ENCODE data around the gene PRDM11. TPM values are rescaled to one million over a fixed set of nuclear protein-coding genes. Genes with fewer than 3 reads are reported as not detected.

Gene PRDM11
- total RNA-seq, 1 donor from 2014 or later = 15.2 TPM

DNA sequence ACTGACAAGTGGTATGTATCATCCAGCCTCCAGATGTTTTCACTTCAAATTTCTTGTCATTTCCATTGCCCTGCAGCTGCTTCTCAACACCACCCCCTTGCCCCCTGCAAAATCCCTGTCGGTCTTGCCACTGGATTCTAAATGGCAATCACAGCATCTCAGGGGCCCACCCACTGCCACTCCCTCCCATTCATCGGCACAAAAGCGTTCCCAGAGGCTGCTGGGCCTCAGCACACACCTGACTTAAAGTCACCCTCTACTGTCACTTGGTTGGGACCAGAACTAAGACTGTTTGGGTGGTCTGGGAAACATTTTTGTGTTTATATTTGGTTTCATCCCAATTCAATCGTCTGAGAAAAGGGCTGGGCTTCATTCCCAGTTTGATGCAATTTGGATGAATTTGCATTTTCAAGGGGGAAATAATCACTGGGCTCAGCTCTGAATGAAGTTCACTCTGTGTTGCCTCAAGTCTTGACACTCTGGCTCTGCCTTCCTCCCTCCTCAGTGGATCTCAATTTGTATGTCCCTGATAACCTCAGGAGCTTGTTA lies 112.6 kb downstream of the PRDM11 start:
- TF ChIP-seq POLR2AphosphoS5 (IDR thresholded peaks at IDR 0.05; ENCODE audit: insufficient read depth in 1 of 2, low read depth in 1 of 2) = no peak
- no peak for TF ChIP-seq POLR2A (IDR thresholded peaks at IDR 0.05)
- no peak for DNase-seq (ENCODE audit: extremely low spot score in 2 of 2)
- Histone ChIP-seq H3K27ac (no peak overlapping the region), H3K9me3 (no peaks in the 10 kb centered on the region), H3K36me3 (no peaks in the 10 kb centered on the region), H3K4me3 (no peak overlapping the region), H3K27me3 (no peaks in the 10 kb centered on the region), H3K4me1 (no peaks in the 10 kb centered on the region)
- intact Hi-C loops (cut with DNase I) = no loop called here

DNA sequence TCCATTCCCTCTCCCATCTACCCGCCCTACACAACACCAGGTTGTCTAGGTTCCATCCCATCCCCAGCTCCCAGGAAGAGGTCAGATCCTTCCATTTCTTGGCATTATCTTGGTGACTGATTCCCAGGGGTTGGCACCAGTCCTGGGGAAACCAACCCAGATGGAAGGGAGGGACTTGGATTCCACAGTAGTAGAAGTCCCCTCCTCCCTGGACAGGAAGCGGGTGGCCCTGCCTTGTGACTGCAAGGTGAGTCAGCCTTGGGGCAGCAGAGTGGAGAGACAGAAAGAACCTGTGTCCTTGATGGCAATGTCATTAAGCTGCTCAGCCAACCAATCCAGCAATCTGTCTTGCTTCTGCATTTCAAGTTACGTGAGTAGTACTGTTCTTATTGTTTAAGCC lies 113.2 kb downstream of the PRDM11 start:
- intact Hi-C loops (cut with DNase I) = no loop called here
- Histone ChIP-seq H3K27ac (no peak overlapping the region), H3K4me1 (no peaks in the 10 kb centered on the region), H3K36me3 (no peaks in the 10 kb centered on the region), H3K27me3 (no peaks in the 10 kb centered on the region), H3K9me3 (no peaks in the 10 kb centered on the region), H3K4me3 (no peak overlapping the region)
- DNase-seq (ENCODE audit: extremely low spot score in 2 of 2) = no peak
- TF ChIP-seq POLR2AphosphoS5 (IDR thresholded peaks at IDR 0.05; ENCODE audit: insufficient read depth in 1 of 2, low read depth in 1 of 2) (no peak), POLR2A (IDR thresholded peaks at IDR 0.05) (no peak)
- TF ChIP-seq, protein P1, sequence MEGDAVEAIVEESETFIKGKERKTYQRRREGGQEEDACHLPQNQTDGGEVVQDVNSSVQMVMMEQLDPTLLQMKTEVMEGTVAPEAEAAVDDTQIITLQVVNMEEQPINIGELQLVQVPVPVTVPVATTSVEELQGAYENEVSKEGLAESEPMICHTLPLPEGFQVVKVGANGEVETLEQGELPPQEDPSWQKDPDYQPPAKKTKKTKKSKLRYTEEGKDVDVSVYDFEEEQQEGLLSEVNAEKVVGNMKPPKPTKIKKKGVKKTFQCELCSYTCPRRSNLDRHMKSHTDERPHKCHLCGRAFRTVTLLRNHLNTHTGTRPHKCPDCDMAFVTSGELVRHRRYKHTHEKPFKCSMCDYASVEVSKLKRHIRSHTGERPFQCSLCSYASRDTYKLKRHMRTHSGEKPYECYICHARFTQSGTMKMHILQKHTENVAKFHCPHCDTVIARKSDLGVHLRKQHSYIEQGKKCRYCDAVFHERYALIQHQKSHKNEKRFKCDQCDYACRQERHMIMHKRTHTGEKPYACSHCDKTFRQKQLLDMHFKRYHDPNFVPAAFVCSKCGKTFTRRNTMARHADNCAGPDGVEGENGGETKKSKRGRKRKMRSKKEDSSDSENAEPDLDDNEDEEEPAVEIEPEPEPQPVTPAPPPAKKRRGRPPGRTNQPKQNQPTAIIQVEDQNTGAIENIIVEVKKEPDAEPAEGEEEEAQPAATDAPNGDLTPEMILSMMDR (IDR thresholded peaks at IDR 0.05) = no peak

DNA sequence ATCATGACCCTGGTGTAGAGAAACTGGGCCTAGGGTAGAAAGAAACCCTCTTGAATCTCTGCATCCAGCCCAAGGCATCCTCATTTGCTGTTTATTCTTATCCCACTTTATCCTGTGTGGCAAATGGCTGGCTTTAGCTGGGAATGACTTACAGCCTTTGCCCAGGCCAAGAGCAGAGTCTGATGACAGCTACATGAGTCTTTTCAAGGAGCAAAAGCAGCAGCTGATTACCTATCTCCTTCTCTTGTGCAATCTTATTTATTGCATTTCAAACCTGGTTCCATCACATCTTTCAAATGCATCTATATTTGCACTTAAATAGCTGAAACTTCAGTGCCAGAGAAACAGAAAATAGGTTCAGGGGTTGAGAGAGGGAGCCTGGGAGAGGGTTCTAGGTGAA lies 113.6 kb downstream of the PRDM11 start:
- H3K4me1 ChIP-seq = peaks cover 3% of the 10 kb centered on the region
- intact Hi-C loops (cut with DNase I) = no loop called here
- H3K27me3 ChIP-seq = no peaks in the 10 kb centered on the region
- no peak overlapping the region for H3K4me3 ChIP-seq
- no peaks in the 10 kb centered on the region for H3K9me3 ChIP-seq
- no peak for DNase-seq (ENCODE audit: extremely low spot score in 2 of 2)
- TF ChIP-seq POLR2AphosphoS5 (IDR thresholded peaks at IDR 0.05; ENCODE audit: insufficient read depth in 1 of 2, low read depth in 1 of 2) (no peak), POLR2A (IDR thresholded peaks at IDR 0.05) (no peak)
- TF ChIP-seq, protein P1 (IDR thresholded peaks at IDR 0.05) = no peak
- H3K27ac ChIP-seq = no peak overlapping the region
- no peaks in the 10 kb centered on the region for H3K36me3 ChIP-seq

DNA sequence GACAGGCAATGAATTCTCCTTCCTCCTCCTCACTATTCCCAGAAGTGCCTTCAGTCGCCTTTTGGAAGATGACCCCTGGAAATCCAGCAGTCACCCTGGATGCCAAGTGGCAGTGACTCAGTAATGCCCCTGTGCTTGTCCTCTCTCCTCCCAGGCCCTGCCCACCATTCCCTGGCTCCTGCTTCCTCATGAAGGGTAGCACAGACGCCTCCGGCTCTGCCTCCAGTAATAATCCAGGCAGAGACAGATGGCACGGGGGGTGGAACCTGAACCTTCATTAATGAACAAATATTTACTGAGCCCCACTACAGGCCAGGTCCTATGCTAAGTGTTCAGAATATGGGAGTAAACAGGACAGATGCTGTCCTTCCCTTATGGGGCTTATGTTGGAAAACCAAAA lies 116.5 kb downstream of the PRDM11 start:
- no peaks in the 10 kb centered on the region for H3K9me3 ChIP-seq
- intact Hi-C loops (cut with DNase I) = no loop called here
- no peaks in the 10 kb centered on the region for H3K27me3 ChIP-seq
- no peak for TF ChIP-seq POLR2AphosphoS5 (IDR thresholded peaks at IDR 0.05; ENCODE audit: insufficient read depth in 1 of 2, low read depth in 1 of 2)
- no peak overlapping the region for H3K4me3 ChIP-seq
- DNase-seq (ENCODE audit: extremely low spot score in 2 of 2) = no peak
- H3K27ac ChIP-seq = no peak overlapping the region
- H3K4me1 ChIP-seq = peaks cover 4% of the 10 kb centered on the region
- no peaks in the 10 kb centered on the region for H3K36me3 ChIP-seq

- intact Hi-C loops (cut with DNase I) = no loop called here
- DNase-seq (ENCODE audit: extremely low spot score in 2 of 2) = no peak
- H3K27me3 ChIP-seq = no peaks in the 10 kb centered on the region
- TF ChIP-seq, protein P1 (IDR thresholded peaks at IDR 0.05) = no peak
- TF ChIP-seq POLR2AphosphoS5 (IDR thresholded peaks at IDR 0.05; ENCODE audit: insufficient read depth in 1 of 2, low read depth in 1 of 2) = no peak
- no peak overlapping the region for H3K4me3 ChIP-seq
- H3K36me3 ChIP-seq = no peaks in the 10 kb centered on the region
- no peak overlapping the region for H3K27ac ChIP-seq
- H3K9me3 ChIP-seq = no peaks in the 10 kb centered on the region
- H3K4me1 ChIP-seq = peaks cover 4% of the 10 kb centered on the region
These were observed 117.3 kb downstream of the PRDM11 start for GRCh38 chr11:45263773-45264172.

DNA sequence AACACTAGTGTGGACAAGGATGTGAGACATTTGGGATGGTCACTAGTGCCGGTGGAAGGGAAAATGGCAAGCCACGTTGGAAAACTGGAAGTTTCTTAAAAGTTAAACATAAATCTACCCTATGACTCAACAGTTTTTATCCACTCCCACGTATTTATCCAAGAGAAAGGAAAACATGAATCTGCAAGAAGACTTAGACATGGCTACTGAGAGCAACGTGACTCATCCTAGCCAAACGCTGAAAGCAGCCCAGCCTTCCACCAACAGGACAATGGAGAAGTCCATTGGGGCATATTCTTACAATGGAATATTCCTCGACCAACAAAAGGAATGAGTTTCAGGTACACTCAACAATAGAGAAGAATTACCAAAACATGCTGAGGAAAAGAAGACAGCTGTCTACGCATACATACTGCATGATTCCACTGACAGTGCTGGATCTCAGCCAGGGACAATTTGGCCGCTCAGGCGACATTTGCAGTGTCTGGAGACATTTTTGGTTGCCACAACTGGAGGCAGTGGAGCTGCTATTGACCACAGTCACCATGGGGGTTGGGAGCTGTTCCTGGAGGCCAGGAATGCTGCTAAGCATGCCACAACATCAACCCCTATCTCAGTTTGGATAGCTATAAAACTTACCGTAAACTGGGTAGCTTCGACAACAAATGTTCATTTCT lies 118.5 kb downstream of the PRDM11 start:
- Histone ChIP-seq H3K27ac (no peak overlapping the region), H3K4me1 (peaks cover 4% of the 10 kb centered on the region), H3K4me3 (no peak overlapping the region), H3K36me3 (no peaks in the 10 kb centered on the region), H3K9me3 (no peaks in the 10 kb centered on the region), H3K27me3 (no peaks in the 10 kb centered on the region)
- intact Hi-C loops (cut with DNase I) = no loop called here
- no peak for DNase-seq (ENCODE audit: extremely low spot score in 2 of 2)
- TF ChIP-seq, protein P1 (IDR thresholded peaks at IDR 0.05) = no peak
- TF ChIP-seq POLR2AphosphoS5 (IDR thresholded peaks at IDR 0.05; ENCODE audit: insufficient read depth in 1 of 2, low read depth in 1 of 2) (no peak), POLR2A (IDR thresholded peaks at IDR 0.05) (no peak)

Data from vagina (tissue), 2 donors.